ENCODE measurements around the gene PWP1.
A peak's percentile ranks its signal among the peaks of the same experiment; 100 is the strongest.
"Not testable (repeated sequence)": the region's sequence is repeated elsewhere in the genome, so short reads cannot be mapped to it uniquely, and the experiment has no call there.

The PWP1 gene

GRCh38 chr12:107668320-107669098 is 17.1 kb upstream of the PWP1 start:
- DNase-seq = no peak

GRCh38 chr12:107669946-107670345 is 15.7 kb upstream of the PWP1 start:
- no peak for DNase-seq

GRCh38 chr12:107670999-107671643 is 14.5 kb upstream of the PWP1 start:
- peak; percentile 31 to 69 (median 45) for DNase-seq

GRCh38 chr12:107677671-107678070 is 7.9 kb upstream of the PWP1 start:
- no peak for DNase-seq

- DNase-seq = no peak
Observed at GRCh38 chr12:107679336-107679735, 6.3 kb upstream of the PWP1 start.

- DNase-seq = no peak
Observed at GRCh38 chr12:107681455-107681835, 4.2 kb upstream of the PWP1 start.

GRCh38 chr12:107681836-107682820 is 3.5 kb upstream of the PWP1 start:
- no peak for DNase-seq

- DNase-seq = no peak
Observed at GRCh38 chr12:107684029-107684795, 1.4 kb upstream of the PWP1 start.

- DNase-seq = no peak
Observed at GRCh38 chr12:107684990-107685359, 624 bp upstream of the PWP1 start.

- DNase-seq = peak; percentile 10 to 47 (median 24)
Observed at GRCh38 chr12:107695772-107696171, 10.2 kb downstream of the PWP1 start.

- DNase-seq = no peak
Observed at GRCh38 chr12:107702106-107702505, 16.5 kb downstream of the PWP1 start.

- DNase-seq = no peak
Observed at GRCh38 chr12:107704041-107704440, 18.4 kb downstream of the PWP1 start.

GRCh38 chr12:107705522-107705921 is 19.9 kb downstream of the PWP1 start:
- not testable (repeated sequence) for DNase-seq

- no peak for DNase-seq
Observed at GRCh38 chr12:107715780-107716179, 30.2 kb downstream of the PWP1 start.

- no peak for DNase-seq
Observed at GRCh38 chr12:107718606-107719005, 33.0 kb downstream of the PWP1 start.

- DNase-seq = not testable (repeated sequence)
Observed at GRCh38 chr12:107727327-107727726, 41.7 kb downstream of the PWP1 start.

GRCh38 chr12:107727742-107728141 is 42.1 kb downstream of the PWP1 start:
- not testable (repeated sequence) for DNase-seq

GRCh38 chr12:107730618-107731341 is 45.2 kb downstream of the PWP1 start:
- no peak for DNase-seq

GRCh38 chr12:107731366-107731765 is 45.8 kb downstream of the PWP1 start:
- no peak for DNase-seq

- DNase-seq = no peak
Observed at GRCh38 chr12:107732365-107732764, 46.8 kb downstream of the PWP1 start.

- DNase-seq = no peak
Observed at GRCh38 chr12:107734139-107734538, 48.5 kb downstream of the PWP1 start.

GRCh38 chr12:107735763-107736162 is 50.2 kb downstream of the PWP1 start:
- no peak for DNase-seq
